WI38 (cell line): ENCODE measurements around the gene FSD1.

Experiments
- H3K4me3 ChIP-seq: 2 replicates; pipeline ENCODE4 v1.5.1; 2011; ENCODE audit warnings: low read depth, mild to moderate bottlenecking, control low read depth, low read length
- CTCF ChIP-seq: IDR thresholded peaks from 2 replicates; pipeline ENCODE4 v1.5.1; 2012; ENCODE audit warnings: low read depth, mild to moderate bottlenecking, control low read depth, low read length

Gene FSD1

GRCh38 chr19:4310247-4311121, 6.1 kb downstream of the FSD1 start:
- TF ChIP-seq CTCF, result no peak
- no peak overlapping the region for H3K4me3 ChIP-seq

GRCh38 chr19:4313847-4314490, 9.6 kb downstream of the FSD1 start:
- TF ChIP-seq CTCF, result no peak
- no peak overlapping the region for H3K4me3 ChIP-seq

- no peak for TF ChIP-seq CTCF
- H3K4me3 ChIP-seq, result no peak overlapping the region
Measured at GRCh38 chr19:4316956-4317355, 12.6 kb downstream of the FSD1 start.

- H3K4me3 ChIP-seq, result no peak overlapping the region
- no peak for TF ChIP-seq CTCF
Measured at GRCh38 chr19:4318460-4318859, 14.1 kb downstream of the FSD1 start.

- no peak for TF ChIP-seq CTCF
Measured at GRCh38 chr19:4319067-4319718, 14.8 kb downstream of the FSD1 start.

GRCh38 chr19:4320419-4320818, 16.0 kb downstream of the FSD1 start:
- no peak for TF ChIP-seq CTCF
- H3K4me3 ChIP-seq, result no peak overlapping the region

More at GRCh38 chr19:4319067-4319718, 14.8 kb downstream of the FSD1 start:
- no peak overlapping the region for H3K4me3 ChIP-seq
